HG02840 (cell line): ENCODE results near the gene ERGIC1.

Experiments
- ATAC-seq: cut with Tn5 transposase; IDR thresholded peaks from one replicate; pipeline ENCODE4 v1.9.1; 2021; ENCODE audit warnings: mild to moderate bottlenecking, moderate library complexity, moderate number of reproducible peaks; ENCODE audit not compliant: unreplicated experiment, low FRiP score

The ERGIC1 gene

DNA sequence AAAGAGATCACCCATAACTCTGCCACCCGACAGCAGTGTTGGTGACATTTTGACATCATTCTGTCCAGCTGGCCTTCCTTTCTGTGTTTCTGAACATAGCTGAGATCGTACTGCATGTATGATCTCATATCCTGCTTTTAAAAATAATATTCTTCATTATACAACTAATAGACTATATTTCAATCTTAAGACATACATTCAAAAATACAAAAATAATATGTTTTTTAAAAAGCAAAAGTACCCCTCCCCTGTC is 77.5 kb downstream of the ERGIC1 start:
- no peak for ATAC-seq

DNA sequence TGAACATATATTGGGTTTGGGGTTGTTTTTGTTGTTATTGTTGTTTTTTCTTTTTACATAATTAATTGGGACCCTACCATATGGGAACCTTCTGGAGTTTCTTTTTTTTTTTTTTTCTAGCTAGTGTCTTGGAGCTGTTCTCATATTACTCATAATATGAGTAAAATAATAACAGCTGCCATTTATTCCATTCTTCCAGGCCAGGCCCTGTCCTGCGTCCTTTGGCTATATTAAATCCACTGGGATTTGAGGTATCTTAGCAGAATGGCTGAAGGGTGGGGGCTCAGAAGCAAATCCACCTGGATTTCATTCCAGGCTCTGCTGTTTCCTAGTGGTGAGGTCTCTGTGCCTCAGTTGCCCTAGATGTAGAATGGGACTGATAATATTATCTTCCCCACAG is 77.9 kb downstream of the ERGIC1 start:
- ATAC-seq, result no peak

DNA sequence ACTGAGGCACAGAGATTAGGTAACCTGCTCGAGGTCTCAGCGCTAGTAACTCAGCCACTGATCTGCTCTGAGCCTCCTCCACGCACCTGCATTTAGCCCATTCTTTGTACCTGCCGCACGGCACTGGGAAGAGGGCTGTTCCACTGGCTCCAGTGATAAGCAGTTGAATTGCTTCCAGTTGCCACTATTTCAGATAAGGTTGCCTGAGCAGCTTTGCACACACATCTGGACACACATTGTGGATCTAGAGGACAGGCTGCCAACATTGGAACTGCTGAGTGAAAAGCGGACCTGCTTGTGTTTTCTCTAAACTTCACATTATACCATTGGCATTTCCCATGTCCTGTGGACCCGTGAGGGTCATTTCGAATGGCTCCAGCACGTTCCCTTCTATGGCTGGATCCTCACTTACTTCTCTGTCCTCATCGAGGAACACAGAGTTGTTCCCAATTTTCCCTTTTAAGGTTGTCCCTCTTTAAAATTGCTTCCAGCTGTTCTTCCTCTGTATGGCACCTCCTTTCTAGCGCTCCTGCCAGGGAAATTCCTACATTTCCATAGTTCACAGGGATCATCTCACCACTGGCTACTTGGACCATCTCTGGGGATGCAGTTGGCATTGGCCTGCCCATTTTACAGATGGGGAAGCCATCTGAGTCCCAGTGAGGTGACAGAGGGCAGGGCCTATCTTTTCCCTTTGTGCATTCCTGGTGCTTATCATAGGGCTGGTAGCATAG is 79.2 kb downstream of the ERGIC1 start:
- no peak for ATAC-seq

DNA sequence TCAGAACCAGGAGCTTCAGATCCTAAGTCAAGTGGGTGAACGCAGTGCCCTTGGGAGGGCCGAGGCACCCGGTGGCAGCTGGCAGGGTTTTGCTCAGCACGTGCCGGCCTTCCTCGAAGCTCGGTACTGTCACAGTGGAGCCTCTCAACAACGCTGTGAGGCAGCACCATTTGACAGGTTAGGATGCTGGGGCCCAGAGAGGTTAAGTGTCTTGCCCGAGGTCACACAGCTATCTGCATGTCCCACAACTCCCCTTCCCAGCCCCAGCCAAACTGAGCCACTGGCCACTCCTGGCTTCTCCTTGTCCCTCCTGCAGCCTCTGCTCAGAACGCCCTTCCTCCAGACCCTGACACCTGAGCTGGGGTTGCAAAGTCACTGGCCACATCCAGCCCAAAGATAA is 81.5 kb downstream of the ERGIC1 start:
- no peak for ATAC-seq

DNA sequence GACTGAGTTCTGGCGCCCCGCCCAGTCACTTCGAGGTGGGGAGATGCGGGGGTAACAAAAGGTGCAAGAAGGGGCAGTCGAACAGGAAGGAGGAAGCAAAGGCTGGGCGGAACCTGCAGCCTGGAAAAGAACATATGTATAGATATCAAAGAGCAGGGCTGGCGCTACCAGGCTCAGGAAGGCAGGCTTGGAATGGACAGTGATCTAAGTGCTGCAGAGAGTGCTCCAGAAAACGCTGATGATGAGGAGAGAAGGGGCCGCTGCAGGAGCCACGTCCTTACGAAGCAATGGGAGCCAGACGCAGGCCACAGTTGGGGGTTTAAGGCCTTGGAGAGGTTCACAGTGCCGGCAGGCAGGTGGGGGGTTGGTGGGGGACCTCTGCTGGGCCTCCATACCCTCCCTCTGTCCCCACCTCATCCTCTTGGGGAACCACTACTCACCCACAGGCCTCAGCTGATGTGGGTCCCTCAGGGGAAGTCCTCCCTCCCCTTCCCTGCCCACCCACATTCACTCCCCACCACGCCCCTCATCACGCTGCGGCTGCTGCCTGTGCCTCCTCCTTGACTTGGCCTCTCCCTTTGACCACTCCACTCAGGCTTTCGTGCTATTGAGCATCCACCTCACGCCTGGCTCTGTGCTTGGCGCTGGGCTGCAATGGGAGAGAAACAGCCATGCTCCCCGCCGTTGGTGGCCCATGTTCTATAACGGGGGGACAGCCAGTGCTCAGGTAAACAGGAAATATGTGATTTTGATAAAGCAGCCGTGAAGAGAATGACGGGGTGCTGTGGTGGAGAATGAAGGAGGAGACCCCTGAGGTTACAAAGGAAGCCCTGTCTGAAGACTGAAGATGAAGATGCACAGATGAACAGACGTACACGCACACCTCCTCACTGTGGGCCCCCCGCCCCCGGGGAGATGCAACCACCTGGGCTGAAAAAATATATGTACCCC is 84.6 kb downstream of the ERGIC1 start:
- ATAC-seq, result no peak

DNA sequence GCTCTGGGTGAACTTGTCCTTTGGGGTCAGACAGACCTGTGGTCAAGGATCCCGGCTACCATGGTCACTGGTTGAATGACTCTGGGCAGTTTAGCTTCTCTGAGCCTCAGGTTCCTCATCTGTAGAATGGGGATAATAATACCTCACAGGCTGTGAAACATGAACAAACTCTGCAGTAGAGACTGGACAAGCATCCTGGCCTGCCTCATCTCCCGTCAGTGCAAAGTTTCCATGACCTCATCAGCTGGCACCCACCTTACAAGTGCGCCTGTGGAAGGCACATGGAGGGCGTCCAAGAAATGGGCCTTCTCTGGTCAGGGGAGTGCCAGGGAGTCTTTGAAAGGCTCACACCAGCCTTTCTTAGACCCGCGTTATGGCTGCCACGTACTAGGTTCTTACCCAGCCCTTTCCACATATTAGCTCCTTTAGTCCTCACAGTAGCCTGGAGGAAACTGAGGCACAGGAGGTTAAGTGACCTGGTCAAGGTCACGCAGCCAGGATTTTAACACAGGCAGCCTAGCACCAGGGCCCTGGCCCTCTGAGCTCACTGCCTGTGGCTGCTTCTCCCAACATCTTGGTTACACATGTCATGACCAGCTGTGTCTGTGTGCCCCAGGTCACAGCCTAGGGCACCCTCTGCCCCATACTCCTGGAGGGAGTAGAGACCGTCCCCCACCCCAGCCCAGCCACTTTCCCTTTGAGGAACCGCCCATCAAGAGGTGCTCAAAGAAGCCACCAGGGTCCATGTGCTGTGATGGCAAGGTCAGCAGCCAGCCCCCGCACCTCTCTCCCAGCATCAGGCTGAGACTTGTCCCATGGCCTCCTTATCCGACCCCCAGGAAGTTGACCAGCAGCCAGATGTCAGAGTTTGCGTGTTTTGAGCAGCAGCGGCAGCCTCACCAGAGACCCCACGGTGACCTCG is 85.7 kb downstream of the ERGIC1 start:
- ATAC-seq, result no peak

DNA sequence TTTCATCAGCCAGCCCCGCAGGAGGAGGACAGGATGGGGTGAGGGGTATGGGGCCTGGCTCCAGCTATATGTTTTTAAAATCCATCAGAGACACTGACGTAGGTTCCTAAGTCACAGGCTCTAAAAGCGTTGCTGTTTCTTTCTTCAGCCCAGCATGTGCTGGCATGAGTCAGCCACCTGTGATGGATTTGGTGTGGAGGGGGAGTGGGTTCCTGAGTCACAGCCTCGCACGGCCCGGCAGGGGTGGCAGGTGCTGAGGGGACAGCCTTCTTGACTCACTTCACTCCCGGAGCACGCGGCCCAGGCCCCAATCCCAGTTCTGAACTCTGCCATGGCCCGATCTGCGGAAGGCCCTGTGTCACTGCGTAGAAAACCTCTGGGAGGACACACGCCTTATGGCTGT is 86.4 kb downstream of the ERGIC1 start:
- ATAC-seq, result no peak

DNA sequence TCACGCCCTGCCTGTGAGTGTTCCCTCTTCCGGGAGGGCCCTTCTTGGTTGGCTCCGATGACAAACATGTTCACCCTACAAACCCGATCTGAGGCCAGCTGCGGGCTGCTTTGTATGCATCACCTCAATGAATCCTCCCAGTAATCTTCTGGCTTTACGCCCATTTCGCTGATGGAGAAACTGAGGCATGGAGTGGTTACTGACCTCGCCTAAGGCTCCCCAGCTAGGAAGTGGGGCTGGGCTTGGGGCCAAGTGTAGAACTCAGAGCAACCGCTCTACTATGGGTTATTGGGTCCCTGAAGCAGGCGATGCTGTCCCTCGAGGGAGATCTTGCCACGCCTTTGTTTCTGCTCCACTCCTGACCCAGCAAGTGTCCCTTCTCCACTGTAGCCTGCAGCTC is 86.9 kb downstream of the ERGIC1 start:
- ATAC-seq, result no peak

DNA sequence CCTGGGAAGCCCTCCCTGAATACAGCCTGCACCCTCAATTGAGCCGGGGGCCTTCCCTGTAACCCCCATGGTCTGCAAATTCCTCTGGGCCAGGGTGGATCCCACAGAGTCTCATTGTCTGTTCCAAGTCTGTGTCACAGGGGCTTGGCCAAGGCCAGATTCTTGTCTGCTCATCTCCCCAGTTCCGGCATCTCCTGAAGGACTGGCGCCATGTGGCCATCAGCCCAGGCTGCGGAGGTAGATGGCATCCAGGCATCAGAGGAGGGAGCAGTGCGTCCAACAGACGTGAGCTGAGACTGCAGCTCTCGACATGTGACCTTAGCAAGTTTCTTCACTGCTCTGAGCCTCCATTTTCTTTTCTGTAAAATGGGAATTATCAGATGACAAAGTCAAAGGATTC is 87.9 kb downstream of the ERGIC1 start:
- no peak for ATAC-seq

DNA sequence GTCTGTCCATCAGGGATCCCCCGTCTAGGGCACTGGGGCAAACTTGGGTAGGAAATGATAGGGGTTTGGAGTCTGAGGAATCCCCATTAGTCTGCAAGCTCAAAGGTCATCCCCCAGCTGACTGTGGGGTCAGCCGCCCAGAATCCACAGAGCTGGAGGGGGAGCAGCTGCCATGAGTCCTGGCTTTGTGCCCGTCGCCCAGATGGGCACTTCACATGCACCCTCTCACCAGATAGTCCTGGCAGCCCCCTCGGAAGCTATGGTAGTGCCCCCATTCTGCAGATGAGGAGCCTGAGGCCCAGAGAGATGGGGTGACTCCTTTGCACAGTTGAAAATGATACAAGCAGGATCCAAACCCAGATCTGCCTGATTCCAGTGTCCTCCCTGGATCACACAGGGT is 89.5 kb downstream of the ERGIC1 start:
- ATAC-seq, result no peak

DNA sequence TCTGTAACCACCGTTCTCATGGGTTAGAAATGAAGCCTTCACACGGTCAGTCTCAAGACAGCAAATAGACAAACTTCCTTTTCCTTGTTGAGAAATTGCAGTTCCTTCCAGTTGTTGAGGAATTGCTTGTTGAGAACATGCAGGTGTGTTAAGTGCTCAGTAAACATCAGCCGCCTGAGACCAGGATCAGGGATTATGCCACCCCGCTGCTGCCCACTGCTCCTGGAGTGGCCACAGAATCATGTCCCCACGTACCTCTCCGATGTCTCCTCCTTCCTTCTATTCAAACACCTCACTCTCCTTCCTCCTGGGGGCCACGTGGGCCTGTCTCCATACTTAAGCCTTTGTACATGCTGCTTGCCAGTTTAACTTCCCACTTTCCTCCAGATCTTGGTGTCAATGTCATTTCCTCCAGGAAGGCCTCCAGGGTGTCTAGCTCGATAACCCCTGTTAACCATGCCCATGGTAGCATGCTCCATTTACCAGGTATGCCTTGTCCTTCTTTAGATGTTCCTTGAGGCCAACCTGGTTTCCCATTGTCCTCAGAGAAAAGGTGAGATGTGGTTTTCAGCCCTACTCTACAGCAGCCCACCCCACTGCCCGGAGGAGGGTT is 91.4 kb downstream of the ERGIC1 start:
- no peak for ATAC-seq

DNA sequence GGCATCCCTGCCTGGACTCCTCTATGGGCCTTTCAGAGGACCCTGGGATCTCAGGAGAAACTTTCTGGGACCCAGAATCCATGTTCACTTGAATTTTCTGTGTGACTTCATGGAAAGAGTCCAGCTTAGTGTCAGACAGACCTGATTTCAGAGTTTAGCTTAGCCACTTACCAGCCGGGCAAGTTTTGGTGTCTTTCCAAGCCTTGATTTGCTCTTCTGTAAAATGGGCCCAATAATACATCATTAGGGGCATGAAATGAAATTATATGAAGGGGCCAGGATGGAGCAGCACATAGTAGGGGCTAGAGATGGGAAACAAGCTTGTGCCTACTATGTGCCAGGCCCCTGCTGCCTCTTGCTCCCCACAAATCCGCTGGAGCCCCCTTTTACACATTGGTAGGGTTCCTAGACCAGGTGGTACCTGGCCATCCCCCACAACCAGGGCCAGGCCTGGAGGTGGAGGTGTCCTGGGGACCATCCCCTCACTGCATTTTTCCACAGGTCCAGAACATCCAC is 92.0 kb downstream of the ERGIC1 start:
- no peak for ATAC-seq

DNA sequence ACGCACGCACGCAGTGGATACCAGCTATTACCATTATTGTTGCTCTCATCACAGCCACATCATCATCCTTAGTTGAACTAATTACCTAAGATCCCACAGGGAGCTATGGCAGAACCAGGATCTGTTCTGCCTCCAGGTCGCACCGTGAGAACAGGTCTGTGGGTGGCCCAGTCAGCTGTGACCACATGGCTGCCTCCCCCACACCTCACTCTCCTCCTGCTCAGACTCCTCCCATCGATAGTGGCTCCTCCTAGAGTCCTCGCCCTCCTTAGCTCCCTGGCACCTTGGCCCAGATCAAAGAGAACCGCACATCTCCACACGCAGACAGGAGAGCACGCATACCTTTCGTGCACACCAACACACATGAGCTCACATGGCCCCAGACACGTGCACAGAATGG is 92.7 kb downstream of the ERGIC1 start:
- ATAC-seq, result no peak

DNA sequence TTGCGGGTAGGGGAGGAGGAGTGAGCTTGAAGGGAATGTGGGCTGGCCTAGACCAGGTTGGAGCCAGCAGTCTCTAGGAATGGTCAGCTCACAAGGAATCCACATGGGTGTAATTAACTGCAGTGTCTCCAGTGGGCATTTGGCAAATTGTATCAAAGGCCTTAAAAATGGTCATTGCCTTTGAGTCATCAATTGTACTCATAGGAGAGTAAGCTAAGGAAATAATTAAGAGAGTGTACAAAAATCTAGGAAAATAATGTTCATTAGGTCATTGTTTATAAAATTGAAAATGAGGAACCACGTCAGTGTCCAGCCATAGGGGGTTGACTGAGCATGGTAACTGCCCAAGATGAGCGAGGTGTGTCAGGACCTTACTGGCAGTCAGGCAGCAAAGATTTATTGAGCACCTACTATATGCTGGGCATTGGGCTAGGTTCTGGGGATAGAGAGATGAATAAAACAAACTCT is 95.4 kb downstream of the ERGIC1 start:
- ATAC-seq, result no peak

DNA sequence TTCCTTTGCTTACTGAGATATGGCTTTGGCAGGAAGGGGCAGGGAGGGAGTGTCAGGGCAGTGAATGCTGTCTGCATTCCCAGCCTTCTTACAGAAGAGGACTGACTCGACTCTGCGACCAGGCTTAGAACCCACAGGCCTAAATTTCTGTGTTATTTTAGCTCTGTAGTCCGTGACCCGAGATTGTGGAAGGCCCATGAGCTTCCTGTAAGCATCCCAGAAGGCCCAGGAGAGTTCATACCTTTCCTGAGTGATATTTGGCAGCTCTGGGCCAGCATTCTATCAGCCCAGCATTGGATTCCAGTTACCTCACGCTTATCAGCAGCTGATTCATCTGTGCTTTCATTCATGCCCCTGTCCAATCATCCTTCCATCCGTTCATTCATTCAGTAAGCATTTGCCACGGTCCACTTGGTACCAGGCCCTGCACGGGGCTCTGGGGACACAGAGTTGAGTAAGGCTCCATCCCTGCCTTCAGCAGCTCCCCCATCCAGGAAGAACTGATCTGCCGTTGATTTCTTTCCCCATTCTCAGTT is 97.0 kb downstream of the ERGIC1 start:
- no peak for ATAC-seq

DNA sequence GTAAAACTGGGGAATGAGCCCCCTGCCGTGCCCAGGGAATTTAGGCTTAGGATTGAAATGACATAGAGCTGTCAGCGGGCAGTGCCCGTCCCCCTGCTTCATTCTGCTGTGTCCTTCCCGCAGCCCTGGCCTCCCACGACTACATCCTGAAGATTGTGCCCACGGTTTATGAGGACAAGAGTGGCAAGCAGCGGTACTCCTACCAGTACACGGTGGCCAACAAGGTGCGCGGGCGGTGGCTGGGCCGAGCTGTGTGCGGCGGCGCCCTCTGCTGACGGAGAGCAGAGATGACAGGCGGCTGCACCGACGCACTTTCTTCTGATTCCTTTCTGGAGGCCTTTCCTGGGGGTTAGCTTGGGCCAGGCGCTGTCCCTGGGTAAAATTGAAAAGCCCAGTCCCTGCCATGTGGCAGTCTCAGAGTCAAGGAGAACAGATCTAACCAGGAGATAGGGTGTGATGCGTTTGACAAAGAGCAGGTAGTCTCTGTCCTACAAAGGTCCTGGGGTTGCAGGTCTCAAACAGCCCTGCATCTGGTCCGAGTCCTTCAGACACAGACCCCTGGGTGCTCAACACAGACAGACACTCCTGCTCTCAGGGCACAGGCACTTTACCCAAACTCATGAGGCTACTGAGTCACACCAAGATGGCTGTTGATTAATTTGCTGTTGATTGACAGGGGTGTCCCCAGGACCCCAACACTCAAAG is 98.4 kb downstream of the ERGIC1 start:
- ATAC-seq, result peak; percentile 57

DNA sequence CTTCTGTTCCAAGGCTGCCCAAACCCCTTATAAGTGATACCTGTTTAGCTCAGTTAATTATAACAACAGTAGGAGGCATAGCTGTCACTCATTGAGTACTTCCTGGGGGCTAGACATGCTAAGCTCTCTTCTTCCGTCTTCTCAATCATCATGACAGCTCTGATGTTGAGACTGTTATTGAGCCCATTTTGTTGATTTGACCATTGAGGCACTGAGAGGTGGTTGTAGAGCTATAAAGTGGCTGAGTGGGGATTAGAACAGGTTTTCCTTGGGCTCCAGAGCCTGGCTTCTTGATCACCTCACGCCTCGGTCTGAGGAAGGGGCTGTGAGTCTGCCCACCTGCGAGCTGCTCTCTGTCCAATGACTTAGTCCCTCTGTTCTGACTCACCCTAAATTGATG is 99.2 kb downstream of the ERGIC1 start:
- ATAC-seq, result no peak

DNA sequence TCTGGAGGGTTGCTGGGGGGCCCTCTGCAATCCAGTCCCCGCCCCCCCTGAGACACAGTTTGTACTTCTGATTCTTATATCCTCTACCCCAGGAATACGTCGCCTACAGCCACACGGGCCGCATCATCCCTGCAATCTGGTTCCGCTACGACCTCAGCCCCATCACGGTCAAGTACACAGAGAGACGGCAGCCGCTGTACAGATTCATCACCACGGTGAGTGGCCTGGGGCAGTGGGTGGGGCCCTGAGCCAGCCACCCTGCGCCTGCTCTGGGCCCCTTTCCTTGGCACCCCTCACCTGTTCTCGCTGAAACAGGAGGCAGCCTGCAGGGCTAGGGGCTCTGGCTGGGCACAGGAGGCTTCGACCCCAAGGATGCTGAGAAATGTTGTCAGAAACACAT is 101.0 kb downstream of the ERGIC1 start:
- no peak for ATAC-seq

DNA sequence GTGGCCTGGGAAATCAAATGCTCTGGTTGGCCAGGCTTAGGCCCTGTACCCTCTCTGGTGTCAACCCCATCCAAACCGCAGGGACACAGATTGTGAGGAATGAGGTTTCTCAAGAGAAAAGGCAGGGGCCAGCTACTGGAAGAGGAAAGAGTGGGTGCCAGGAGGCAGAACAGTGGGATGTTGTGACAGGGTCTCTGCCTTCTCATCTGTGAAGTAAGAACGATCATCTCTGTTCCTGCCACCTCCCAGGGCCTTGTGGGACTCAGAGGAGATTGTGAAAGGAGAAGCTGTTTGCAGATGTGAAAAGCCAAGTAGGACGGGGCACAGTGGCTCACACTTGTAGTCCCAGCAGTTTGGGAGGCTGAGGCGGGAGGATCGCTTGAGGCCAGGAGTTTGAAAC is 102.3 kb downstream of the ERGIC1 start:
- ATAC-seq, result no peak
